Osteoblast (primary cell): Measurements from ENCODE around the gene EML4. TPM values are rescaled to one million over a fixed set of nuclear protein-coding genes. Genes with fewer than 3 reads are reported as not detected.

Experiments used
- DNase-seq: peaks from one replicate; pipeline ENCODE4 v3.0.0; 2011; ENCODE audit warnings: low spot score, mixed read lengths; ENCODE audit not compliant: insufficient read length; ENCODE audit errors: missing footprints
- H2AFZ ChIP-seq: 2 replicates; pipeline ENCODE4 v1.6.0; 2011; ENCODE audit warnings: mild to moderate bottlenecking, low read length
- H3K27ac ChIP-seq: 2 replicates; pipeline ENCODE4 v1.5.1; 2011; ENCODE audit warnings: mild to moderate bottlenecking, low read depth, low read length, moderate library complexity
- H3K27me3 ChIP-seq: 2 replicates; pipeline ENCODE4 v1.6.0; 2012; ENCODE audit warnings: mild to moderate bottlenecking, control low read depth, inconsistent platforms, low read length, moderate library complexity; ENCODE audit not compliant: insufficient read depth
- H3K36me3 ChIP-seq: 2 replicates; pipeline ENCODE4 v1.5.1; 2011; ENCODE audit warnings: mild to moderate bottlenecking, low read length, control low read depth, moderate library complexity; ENCODE audit not compliant: insufficient read depth
- H3K4me1 ChIP-seq: 2 replicates; pipeline ENCODE4 v1.5.1; 2011; ENCODE audit warnings: mild to moderate bottlenecking, low read length, control low read depth, moderate library complexity; ENCODE audit not compliant: insufficient read depth
- H3K4me2 ChIP-seq: 2 replicates; pipeline ENCODE4 v1.6.0; 2011; ENCODE audit warnings: mild to moderate bottlenecking, low read length; ENCODE audit not compliant: insufficient read depth
- H3K4me3 ChIP-seq: fragments of 200-600 bp; sonication (generic); 3 replicates; pipeline ENCODE4 v1.5.1; 2012; ENCODE audit warnings: mild to moderate bottlenecking, low read length, inconsistent platforms; ENCODE audit not compliant: insufficient read depth
- H3K79me2 ChIP-seq: 2 replicates; pipeline ENCODE4 v1.6.0; 2012; ENCODE audit warnings: mild to moderate bottlenecking, low read length, control low read depth, inconsistent platforms; ENCODE audit not compliant: insufficient read depth
- H3K9me3 ChIP-seq: 2 replicates; pipeline ENCODE4 v1.5.1; 2011; ENCODE audit warnings: low read depth, low read length, control low read depth
- H4K20me1 ChIP-seq: 2 replicates; pipeline ENCODE4 v1.6.0; 2012; ENCODE audit warnings: mild to moderate bottlenecking, low read length, control low read depth; ENCODE audit not compliant: insufficient read depth
- total RNA-seq: library from RNA; depleted of rRNA; stranded (reverse); fragments of >200 nt; gene quantifications from 2 replicates; pipeline ENCODE4 v1.2.3, GENCODE V29; 2012
- TF ChIP-seq, protein P1 (sequence below): IDR thresholded peaks from 2 replicates; pipeline ENCODE4 v1.5.1; 2011; ENCODE audit warnings: mild to moderate bottlenecking, low read depth, low read length, moderate library complexity; ENCODE audit errors: extremely low read depth

EML4 gene
- total RNA-seq, 1 donor: 91.9 TPM

- peaks cover 29% of the 10 kb centered on the region for H3K36me3 ChIP-seq
- no peak for DNase-seq
- H3K9me3 ChIP-seq: no peaks in the 10 kb centered on the region
Observed at GRCh38 chr2:42317486-42317885, 148.3 kb downstream of the EML4 start.

GRCh38 chr2:42317945-42318344 is 148.8 kb downstream of the EML4 start:
- Histone ChIP-seq H3K27me3 (no peaks in the 10 kb centered on the region), H3K4me1 (peaks cover 21% of the 10 kb centered on the region), H3K27ac (no peak overlapping the region), H3K4me3 (no peak overlapping the region), H2AFZ (no peak overlapping the region), H3K79me2 (no peaks in the 10 kb centered on the region), H3K9me3 (no peaks in the 10 kb centered on the region), H3K4me2 (no peak overlapping the region), H3K36me3 (peaks cover 29% of the 10 kb centered on the region), H4K20me1 (no peaks in the 10 kb centered on the region)
- TF ChIP-seq, protein P1, sequence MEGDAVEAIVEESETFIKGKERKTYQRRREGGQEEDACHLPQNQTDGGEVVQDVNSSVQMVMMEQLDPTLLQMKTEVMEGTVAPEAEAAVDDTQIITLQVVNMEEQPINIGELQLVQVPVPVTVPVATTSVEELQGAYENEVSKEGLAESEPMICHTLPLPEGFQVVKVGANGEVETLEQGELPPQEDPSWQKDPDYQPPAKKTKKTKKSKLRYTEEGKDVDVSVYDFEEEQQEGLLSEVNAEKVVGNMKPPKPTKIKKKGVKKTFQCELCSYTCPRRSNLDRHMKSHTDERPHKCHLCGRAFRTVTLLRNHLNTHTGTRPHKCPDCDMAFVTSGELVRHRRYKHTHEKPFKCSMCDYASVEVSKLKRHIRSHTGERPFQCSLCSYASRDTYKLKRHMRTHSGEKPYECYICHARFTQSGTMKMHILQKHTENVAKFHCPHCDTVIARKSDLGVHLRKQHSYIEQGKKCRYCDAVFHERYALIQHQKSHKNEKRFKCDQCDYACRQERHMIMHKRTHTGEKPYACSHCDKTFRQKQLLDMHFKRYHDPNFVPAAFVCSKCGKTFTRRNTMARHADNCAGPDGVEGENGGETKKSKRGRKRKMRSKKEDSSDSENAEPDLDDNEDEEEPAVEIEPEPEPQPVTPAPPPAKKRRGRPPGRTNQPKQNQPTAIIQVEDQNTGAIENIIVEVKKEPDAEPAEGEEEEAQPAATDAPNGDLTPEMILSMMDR: no peak
- no peak for DNase-seq

More at GRCh38 chr2:42317486-42317885, 148.3 kb downstream of the EML4 start:
- Histone ChIP-seq H3K79me2 (no peaks in the 10 kb centered on the region), H4K20me1 (no peaks in the 10 kb centered on the region), H3K4me2 (no peak overlapping the region), H2AFZ (no peak overlapping the region), H3K4me3 (no peak overlapping the region), H3K27me3 (no peaks in the 10 kb centered on the region), H3K27ac (no peak overlapping the region), H3K4me1 (peaks cover 21% of the 10 kb centered on the region)
- TF ChIP-seq, protein P1: no peak

GRCh38 chr2:42319265-42319664 is 150.1 kb downstream of the EML4 start:
- H3K79me2 ChIP-seq: no peaks in the 10 kb centered on the region
- H4K20me1 ChIP-seq: no peaks in the 10 kb centered on the region
- no peak overlapping the region for H3K4me3 ChIP-seq
- peaks cover 25% of the 10 kb centered on the region for H3K36me3 ChIP-seq
- TF ChIP-seq, protein P1: no peak
- no peak for DNase-seq
- H3K9me3 ChIP-seq: no peaks in the 10 kb centered on the region
- H2AFZ ChIP-seq: no peak overlapping the region
- peaks cover 17% of the 10 kb centered on the region for H3K4me1 ChIP-seq
- H3K27ac ChIP-seq: no peak overlapping the region
- no peak overlapping the region for H3K4me2 ChIP-seq
- H3K27me3 ChIP-seq: no peaks in the 10 kb centered on the region

DNA sequence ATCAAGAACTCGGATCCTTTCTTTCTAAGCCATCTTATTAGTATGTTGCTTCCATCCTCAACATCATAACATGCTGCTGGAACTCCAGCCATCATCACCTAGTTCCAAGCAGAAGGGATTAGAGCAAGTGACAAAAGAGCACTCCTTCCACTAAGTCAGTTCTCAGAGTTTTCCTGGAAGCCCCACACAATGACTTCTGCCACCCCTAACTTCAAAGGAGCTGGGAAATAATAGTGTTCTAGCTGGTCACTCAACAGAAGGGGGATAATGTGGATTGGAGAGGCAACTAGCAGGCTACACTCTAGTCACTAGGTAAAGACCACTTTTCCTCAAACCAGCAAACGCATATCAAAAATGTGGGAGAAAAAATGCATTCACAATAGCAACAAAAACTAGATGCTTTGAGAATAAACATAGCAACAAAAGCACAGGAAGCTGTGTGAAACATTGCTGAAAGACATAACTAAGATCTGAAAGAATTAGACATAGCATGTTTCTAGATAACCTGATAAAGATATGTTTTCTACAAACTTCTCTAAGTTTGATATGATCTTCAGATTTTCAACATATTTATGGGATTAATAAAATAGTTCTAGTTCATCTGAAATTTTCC is 152.4 kb downstream of the EML4 start:
- H4K20me1 ChIP-seq: no peaks in the 10 kb centered on the region
- H3K4me3 ChIP-seq: no peak overlapping the region
- peaks cover 36% of the 10 kb centered on the region for H3K36me3 ChIP-seq
- no peak overlapping the region for H2AFZ ChIP-seq
- no peaks in the 10 kb centered on the region for H3K9me3 ChIP-seq
- no peak overlapping the region for H3K4me2 ChIP-seq
- H3K27ac ChIP-seq: no peak overlapping the region
- DNase-seq: no peak
- H3K4me1 ChIP-seq: no peaks in the 10 kb centered on the region
- H3K79me2 ChIP-seq: no peaks in the 10 kb centered on the region
- TF ChIP-seq, protein P1: no peak
- H3K27me3 ChIP-seq: no peaks in the 10 kb centered on the region
